Skeletal muscle satellite cell (primary cell): ENCODE results near the gene PRR36.
"Not testable (repeated sequence)": the region's sequence is repeated elsewhere in the genome, so short reads cannot be mapped to it uniquely, and the experiment has no call there.

Experiments used
- H3K27me3 ChIP-seq: 2 replicates; pipeline ENCODE4 v1.7.0; 2013; ENCODE audit warnings: low read length; ENCODE audit not compliant: control insufficient read depth, insufficient read depth
- H3K36me3 ChIP-seq: 2 replicates; pipeline ENCODE4 v1.7.0; 2013; ENCODE audit warnings: mild to moderate bottlenecking, control low read depth, low read length; ENCODE audit not compliant: insufficient read depth
- H3K4me1 ChIP-seq: 2 replicates; pipeline ENCODE4 v1.7.0; 2013; ENCODE audit warnings: low read length; ENCODE audit not compliant: control insufficient read depth, insufficient read depth
- H3K4me2 ChIP-seq: 2 replicates; pipeline ENCODE4 v1.7.0; 2013; ENCODE audit warnings: mild to moderate bottlenecking, low read length
- H3K4me3 ChIP-seq: 2 replicates; pipeline ENCODE4 v1.7.0; 2013; ENCODE audit warnings: low read length
- H3K9ac ChIP-seq: 2 replicates; pipeline ENCODE4 v1.7.0; 2013; ENCODE audit warnings: mild to moderate bottlenecking, low read depth, low read length, moderate library complexity
- H3K9me3 ChIP-seq: replicated peaks from 2 replicates; pipeline ENCODE4 v1.7.0; 2013; ENCODE audit warnings: mild to moderate bottlenecking, control low read depth, low read length

The PRR36 gene

DNA sequence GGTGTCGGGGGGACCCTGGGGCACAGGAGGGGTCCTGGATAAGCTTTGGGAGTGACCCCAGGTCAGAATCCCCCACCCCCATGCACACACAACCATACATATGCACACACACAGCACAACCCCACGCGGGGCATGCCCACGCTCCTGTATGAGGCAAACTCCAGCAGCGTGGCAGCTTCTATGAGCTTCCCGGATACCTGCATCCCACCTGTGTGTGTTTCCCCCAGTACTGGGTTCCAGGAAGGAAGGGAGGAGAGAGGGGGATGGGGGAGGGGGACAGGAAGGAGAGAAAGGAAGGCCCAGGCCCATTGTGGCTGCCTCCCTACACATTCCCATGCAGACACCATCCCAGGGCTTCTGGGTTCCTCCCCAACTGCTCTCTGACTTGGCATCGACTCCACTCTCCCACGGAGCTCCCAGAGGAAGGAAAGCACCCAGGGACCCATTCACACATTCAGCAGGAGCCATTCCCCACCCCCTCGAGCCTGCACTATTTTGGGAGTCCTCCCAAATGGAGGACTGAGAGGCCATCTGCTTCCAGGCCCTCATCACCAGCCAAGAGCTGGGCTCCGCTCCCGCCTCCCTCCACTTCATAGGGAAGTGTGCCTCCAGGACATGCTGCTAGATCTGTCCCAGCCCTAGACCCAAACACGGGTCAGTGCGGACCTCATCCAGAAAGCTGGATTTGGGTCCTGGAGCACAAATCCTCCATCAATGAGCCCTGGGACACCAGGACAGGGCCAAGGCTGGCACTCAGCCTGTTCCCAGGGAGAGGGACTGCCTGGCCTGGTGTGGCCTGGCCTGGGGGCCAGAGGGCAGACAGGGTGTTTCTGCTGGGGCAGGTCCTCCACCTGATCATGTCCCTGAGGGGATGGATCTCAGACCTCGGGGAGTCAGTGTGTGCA is 13.2 kb downstream of the PRR36 start:
- Histone ChIP-seq H3K9ac (no peak overlapping the region), H3K9me3 (no peaks in the 10 kb centered on the region), H3K4me3 (no peak overlapping the region), H3K4me1 (no peaks in the 10 kb centered on the region), H3K27me3 (no peaks in the 10 kb centered on the region), H3K36me3 (no peaks in the 10 kb centered on the region), H3K4me2 (no peak overlapping the region)

DNA sequence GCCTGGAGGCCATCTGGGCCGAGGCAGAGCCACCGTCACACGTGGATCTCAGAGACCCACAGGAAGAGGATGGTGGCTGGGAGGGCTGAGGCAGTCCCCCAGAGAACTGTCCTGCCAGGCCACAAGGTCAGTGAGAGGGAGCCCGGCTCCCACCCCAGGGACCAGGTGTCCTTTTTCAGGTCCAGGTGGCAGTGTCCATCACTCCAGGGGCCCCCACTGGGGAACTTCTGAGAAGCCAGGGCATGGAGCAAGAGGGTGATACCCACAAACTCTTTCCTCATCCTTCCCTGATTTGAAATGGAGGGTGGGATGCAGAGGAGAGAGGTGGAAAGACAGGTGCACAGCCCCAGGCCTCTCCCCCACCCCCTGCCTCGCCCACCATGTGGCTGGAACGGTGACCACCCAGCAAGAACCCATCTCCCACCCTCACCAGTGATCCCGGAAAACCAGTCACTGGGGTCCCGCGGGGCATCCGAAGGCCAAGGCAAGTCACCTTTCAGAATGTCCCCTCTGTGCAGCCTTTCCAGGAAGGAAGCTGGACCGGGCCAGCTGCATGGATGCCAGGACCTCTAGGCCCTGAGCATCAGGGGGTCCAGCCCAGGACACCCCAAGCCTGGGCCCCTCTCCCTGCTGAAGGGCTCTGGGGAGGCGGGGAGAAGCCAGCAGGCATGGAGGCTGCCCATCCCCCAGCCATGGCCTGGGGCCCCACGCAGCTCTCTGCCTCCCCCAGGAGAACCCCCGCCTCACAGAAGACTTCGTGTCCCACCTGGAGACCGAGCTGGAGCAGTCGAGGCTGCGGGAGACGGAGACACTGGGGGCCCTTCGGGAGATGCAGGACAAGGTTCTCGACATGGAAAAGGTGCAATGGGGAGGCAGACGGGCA is 14.1 kb downstream of the PRR36 start:
- no peak overlapping the region for H3K9ac ChIP-seq
- H3K27me3 ChIP-seq: no peaks in the 10 kb centered on the region
- H3K4me3 ChIP-seq: no peak overlapping the region
- H3K9me3 ChIP-seq: no peaks in the 10 kb centered on the region
- no peaks in the 10 kb centered on the region for H3K4me1 ChIP-seq
- H3K36me3 ChIP-seq: no peaks in the 10 kb centered on the region
- H3K4me2 ChIP-seq: no peak overlapping the region

DNA sequence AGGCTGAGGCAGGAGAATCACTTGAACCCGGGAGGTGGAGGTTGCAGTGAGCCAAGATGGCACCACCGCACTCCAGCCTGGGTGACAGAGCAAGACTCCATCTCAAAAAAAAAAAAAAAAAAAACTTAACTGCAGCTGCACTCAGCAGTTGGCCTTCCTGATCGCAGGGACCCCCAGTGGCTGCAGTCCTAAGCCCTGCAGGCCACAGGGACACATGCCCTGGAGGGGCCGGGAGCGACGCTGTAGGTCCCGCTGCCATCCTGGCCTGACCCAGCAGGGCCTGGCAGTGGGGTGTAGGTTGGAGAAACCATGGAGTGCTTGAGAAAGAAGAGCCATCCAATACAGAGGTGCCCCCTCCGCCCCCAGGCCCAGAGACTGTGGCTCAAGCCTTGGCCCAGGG is 15.1 kb downstream of the PRR36 start:
- H3K9ac ChIP-seq, H3K4me3 ChIP-seq, H3K4me2 ChIP-seq, H3K36me3 ChIP-seq, H3K27me3 ChIP-seq, H3K4me1 ChIP-seq, H3K9me3 ChIP-seq: not testable (repeated sequence)

DNA sequence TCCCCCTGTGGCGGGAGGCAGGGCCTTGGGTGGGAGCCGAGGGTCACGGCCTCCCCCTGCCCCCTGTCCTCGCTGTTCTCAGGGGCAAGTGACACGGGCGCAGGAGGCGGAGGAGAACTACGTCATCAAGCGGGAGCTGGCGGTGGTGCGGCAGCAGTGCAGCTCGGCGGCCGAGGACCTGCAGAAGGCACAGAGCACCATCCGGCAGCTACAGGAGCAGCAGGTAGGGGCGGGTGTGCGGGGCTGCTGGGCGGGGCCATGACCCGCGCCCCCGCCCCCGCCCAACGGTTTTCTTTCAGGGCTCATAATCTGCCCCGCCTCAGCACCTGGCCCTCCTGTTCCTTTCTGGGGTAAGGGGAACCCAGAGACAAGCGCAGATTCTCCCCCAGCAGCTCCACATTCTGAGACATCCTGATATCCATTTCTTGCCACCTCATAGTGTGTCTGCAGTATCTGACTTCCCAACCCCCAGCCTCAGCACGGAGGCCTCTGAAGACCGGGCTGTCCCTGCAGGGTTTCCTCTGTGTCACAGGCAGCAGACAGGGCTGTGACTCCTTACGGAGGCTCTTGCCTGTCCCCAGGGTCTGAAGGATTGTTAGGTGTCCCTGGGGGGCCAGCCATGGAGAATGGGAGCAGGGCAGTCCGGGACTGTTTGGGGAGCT is 15.9 kb downstream of the PRR36 start:
- H3K9ac ChIP-seq: no peak overlapping the region
- H3K4me3 ChIP-seq: no peak overlapping the region
- H3K36me3 ChIP-seq: no peaks in the 10 kb centered on the region
- no peaks in the 10 kb centered on the region for H3K4me1 ChIP-seq
- no peaks in the 10 kb centered on the region for H3K9me3 ChIP-seq
- no peaks in the 10 kb centered on the region for H3K27me3 ChIP-seq
- no peak overlapping the region for H3K4me2 ChIP-seq

DNA sequence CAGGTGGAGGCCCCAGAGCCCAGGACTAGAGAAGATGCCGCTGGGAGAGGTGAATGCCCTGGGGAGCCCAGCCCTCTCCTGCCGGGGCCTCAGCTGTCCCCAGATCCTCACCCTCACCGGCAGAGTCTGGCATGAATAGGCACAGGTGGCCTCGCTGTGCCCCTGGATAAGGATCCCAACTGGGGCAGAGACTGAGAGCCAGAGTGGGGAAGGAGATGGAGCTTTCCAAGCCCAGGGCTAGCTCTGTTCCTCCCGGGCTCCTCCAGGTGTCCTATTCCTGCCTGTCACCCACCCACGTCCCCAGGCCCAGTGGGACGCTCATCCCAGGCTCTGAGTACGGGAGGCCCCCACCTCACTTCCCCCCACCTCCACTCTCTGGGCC is 16.5 kb downstream of the PRR36 start:
- Histone ChIP-seq H3K9me3 (no peaks in the 10 kb centered on the region), H3K27me3 (no peaks in the 10 kb centered on the region), H3K4me3 (no peak overlapping the region), H3K36me3 (no peaks in the 10 kb centered on the region), H3K9ac (no peak overlapping the region), H3K4me2 (no peak overlapping the region), H3K4me1 (no peaks in the 10 kb centered on the region)

DNA sequence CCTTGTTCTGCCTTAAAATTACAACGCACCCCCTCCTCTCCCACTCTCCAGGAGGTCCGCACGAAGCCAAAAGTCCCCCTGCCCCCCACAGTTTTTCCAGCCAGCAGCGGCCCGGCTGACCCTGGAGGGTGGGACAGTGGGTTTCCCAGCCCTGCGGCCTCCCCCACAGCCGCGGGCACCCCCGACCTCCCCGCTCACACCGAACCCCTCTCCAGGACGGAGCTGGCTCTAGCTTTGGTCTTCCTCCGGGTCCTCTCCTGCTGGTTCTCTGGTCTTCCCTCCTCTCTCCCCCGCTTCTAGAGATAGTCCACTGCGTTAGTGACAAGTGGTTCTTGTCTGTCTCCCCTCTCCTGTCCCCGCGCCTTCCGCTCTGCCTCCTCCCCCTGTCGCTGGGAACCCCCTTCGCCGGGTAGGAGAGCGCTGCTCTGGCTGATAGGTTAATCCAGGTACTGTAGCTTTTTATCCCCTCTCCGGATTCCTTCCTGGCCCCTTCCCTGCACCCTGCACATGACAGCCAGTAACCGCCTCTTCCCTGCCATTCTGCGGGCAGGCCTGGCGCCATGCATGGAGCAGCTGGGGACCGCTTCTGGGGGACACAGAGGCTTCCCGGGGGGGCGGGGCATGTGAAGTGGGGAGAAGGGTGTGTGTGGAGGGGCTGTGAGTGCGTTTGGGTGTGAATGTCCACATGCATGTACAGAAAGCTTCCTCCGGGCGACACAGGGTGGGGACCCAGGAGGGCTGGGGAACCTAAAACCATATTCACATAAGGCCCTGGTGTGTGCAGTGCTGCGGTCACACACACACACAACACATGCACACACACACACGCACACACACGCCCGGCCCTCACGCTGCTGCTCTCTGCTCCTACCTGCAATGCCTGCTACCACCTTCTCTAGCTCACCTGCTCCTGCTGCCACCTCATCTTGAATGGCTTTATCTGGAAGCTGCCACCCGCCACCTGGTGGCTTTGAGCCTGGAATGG is 17.2 kb downstream of the PRR36 start:
- Histone ChIP-seq H3K4me1 (no peaks in the 10 kb centered on the region), H3K4me3 (no peak overlapping the region), H3K36me3 (no peaks in the 10 kb centered on the region), H3K9ac (no peak overlapping the region), H3K27me3 (no peaks in the 10 kb centered on the region), H3K4me2 (no peak overlapping the region), H3K9me3 (no peaks in the 10 kb centered on the region)

DNA sequence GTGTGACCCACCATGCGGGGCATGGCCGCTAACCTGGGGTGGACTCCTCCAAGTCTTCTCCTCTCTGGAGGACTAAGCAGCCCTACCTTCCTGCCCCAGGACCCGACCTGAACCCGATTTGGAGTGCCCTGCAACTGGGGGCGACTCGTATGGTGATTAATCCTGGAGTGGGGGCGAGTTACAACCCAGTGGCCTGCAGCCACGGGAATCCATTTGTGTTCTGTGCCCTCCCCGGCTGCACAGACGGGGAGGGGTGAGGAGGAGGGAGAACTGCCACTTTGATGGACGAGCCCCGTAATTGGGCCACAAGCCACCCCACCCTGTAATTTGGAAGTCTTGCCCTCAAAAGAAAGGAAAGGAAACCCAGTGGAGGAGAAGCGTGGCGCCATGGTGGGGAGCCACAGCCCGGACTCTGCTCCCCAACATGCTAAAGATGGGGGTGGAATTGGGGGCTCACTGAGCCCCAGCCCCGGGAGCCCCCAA is 18.0 kb downstream of the PRR36 start:
- H3K36me3 ChIP-seq: no peaks in the 10 kb centered on the region
- no peak overlapping the region for H3K4me3 ChIP-seq
- no peak overlapping the region for H3K9ac ChIP-seq
- H3K4me2 ChIP-seq: no peak overlapping the region
- no peaks in the 10 kb centered on the region for H3K4me1 ChIP-seq
- H3K27me3 ChIP-seq: no peaks in the 10 kb centered on the region
- H3K9me3 ChIP-seq: no peaks in the 10 kb centered on the region

DNA sequence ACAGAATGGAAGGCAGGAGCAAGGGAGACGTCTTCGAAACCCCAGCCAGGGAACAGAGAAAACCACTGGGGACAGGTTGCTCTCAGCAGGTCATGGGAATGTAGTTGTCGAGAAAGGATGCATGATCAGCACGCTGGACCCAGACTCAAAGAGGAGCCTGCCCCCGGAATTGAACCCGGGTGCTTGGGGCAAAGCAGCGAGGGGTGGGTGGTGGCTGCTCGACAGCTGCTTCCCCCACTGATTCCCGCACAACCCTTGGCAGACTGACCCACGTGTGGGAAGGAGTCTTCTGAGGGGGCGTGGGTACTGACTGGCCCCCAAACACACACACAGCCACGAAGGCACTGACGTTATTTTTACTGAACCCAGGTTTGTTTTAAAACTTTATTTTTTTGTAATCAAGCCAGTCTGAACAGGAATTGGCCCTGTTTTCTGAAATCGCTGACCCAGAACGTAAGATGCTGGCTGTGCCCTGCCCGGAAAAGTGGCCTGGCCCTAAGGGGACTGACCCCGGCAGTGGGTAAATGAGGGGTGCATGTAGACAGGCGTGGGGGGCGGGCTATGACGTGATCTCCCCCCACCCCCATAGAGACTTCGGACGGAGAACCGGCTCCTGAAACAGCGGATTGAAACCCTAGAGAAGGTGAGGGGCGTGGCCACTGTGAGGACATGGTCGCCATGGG is 18.6 kb downstream of the PRR36 start:
- H3K4me1 ChIP-seq: no peaks in the 10 kb centered on the region
- H3K4me2 ChIP-seq: no peak overlapping the region
- no peak overlapping the region for H3K9ac ChIP-seq
- H3K4me3 ChIP-seq: no peak overlapping the region
- no peaks in the 10 kb centered on the region for H3K27me3 ChIP-seq
- H3K9me3 ChIP-seq: no peaks in the 10 kb centered on the region
- H3K36me3 ChIP-seq: no peaks in the 10 kb centered on the region

DNA sequence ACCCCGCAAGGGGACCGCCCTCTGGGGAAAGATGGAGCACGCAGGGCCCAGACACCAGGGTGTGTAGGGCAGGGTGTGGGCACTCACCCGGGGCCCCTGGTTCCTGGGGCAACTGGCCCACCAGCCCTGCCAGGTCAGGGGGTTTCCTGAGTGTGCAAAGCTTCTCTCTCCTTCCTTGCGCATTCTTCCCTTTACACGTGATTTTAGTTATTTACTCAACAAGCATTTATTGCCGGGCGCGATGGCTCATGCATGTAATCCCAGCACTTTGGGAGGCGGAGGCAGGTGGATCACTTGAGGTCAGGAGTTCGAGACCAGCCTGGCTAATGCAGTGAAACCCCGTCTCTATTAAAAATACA is 20.4 kb downstream of the PRR36 start:
- H3K9ac ChIP-seq: no peak overlapping the region
- no peak overlapping the region for H3K4me2 ChIP-seq
- H3K4me1 ChIP-seq: no peaks in the 10 kb centered on the region
- no peak overlapping the region for H3K4me3 ChIP-seq
- no peaks in the 10 kb centered on the region for H3K27me3 ChIP-seq
- H3K9me3 ChIP-seq: no peaks in the 10 kb centered on the region
- no peaks in the 10 kb centered on the region for H3K36me3 ChIP-seq
